NCI-H1436 treated with DMSO at 0.1 percent for 48 hours (cell line): Measurements from ENCODE around the gene GLT1D1.
"Not testable (repeated sequence)": the region's sequence is repeated elsewhere in the genome, so short reads cannot be mapped to it uniquely, and the experiment has no call there.

Experiments
- DNase-seq: peaks from one replicate; lab custom pipeline; 2025; lab: John Stamatoyannopoulos, UW

GLT1D1 gene

GRCh38 chr12:128820723-128821432 lies 32.4 kb upstream of the GLT1D1 start:
- DNase-seq, result no peak

GRCh38 chr12:128823216-128823915 lies 29.9 kb upstream of the GLT1D1 start:
- no peak for DNase-seq

- peak; percentile 76 for DNase-seq
Measured at GRCh38 chr12:128823916-128824839, 29.1 kb upstream of the GLT1D1 start, which contains the start of gene SLC15A4. Gene SLC15A4 (minus strand): TSS chr12:128823958. CDS start chr12:128823943, 15 bp downstream.

- no peak for DNase-seq
Measured at GRCh38 chr12:128825835-128826234, 27.4 kb upstream of the GLT1D1 start.

- no peak for DNase-seq
Measured at GRCh38 chr12:128827724-128828123, 25.6 kb upstream of the GLT1D1 start.

GRCh38 chr12:128829861-128830504 lies 23.3 kb upstream of the GLT1D1 start:
- DNase-seq, result no peak

- DNase-seq, result no peak
Measured at GRCh38 chr12:128830505-128830893, 22.8 kb upstream of the GLT1D1 start.

GRCh38 chr12:128833418-128833817 lies 19.9 kb upstream of the GLT1D1 start:
- no peak for DNase-seq

- not testable (repeated sequence) for DNase-seq
Measured at GRCh38 chr12:128839885-128840284, 13.4 kb upstream of the GLT1D1 start.

GRCh38 chr12:128840862-128841468 lies 12.3 kb upstream of the GLT1D1 start:
- no peak for DNase-seq

GRCh38 chr12:128842579-128842978 lies 10.7 kb upstream of the GLT1D1 start:
- DNase-seq, result no peak

GRCh38 chr12:128843538-128843937 lies 9.7 kb upstream of the GLT1D1 start:
- no peak for DNase-seq

- DNase-seq, result no peak
Measured at GRCh38 chr12:128844031-128844635, 9.1 kb upstream of the GLT1D1 start.

- DNase-seq, result not testable (repeated sequence)
Measured at GRCh38 chr12:128846671-128847070, 6.6 kb upstream of the GLT1D1 start.

- DNase-seq, result no peak
Measured at GRCh38 chr12:128848371-128848770, 4.9 kb upstream of the GLT1D1 start.

- not testable (repeated sequence) for DNase-seq
Measured at GRCh38 chr12:128849806-128850205, 3.5 kb upstream of the GLT1D1 start.

GRCh38 chr12:128850400-128850799 lies 2.9 kb upstream of the GLT1D1 start:
- no peak for DNase-seq

- not testable (repeated sequence) for DNase-seq
Measured at GRCh38 chr12:128851429-128851828, 1.8 kb upstream of the GLT1D1 start.

- DNase-seq, result no peak
Measured at GRCh38 chr12:128852026-128852698, 1.1 kb upstream of the GLT1D1 start.

- no peak for DNase-seq
Measured at GRCh38 chr12:128853600-128854197, 421 bp downstream of the GLT1D1 start.
